Vagina (tissue), 2 donors: ENCODE measurements around the gene PHLPP1. TPM values are rescaled to one million over a fixed set of nuclear protein-coding genes. Genes with fewer than 3 reads are reported as not detected.
A peak's percentile ranks its signal among the peaks of the same experiment; 100 is the strongest.

Experiments
- DNase-seq, 2 donors: peaks; one replicate each; pipeline ENCODE4 v3.0.0-alpha.2; 2017; ENCODE audit errors: extremely low spot score in 2 of 2
- H3K27ac ChIP-seq: fragments of 200-600 bp; sonication (generic); one replicate; pipeline ENCODE4 v1.5.1; 2019
- H3K27me3 ChIP-seq: fragments of 200-600 bp; sonication (generic); one replicate; pipeline ENCODE4 v1.5.1; 2019
- H3K36me3 ChIP-seq, 2 donors: fragments of 200-600 bp; sonication (generic); one replicate each; pipeline ENCODE4 v1.5.1; 2017 to 2019
- H3K4me1 ChIP-seq: fragments of 200-600 bp; sonication (generic); one replicate; pipeline ENCODE4 v1.5.1; 2019
- H3K4me3 ChIP-seq, 2 donors: fragments of 200-600 bp; sonication (generic); 1 replicate in 1 of 2; 2 replicates in 1 of 2; pipeline ENCODE4 v1.5.1; 2016 to 2019
- H3K9me3 ChIP-seq: fragments of 200-600 bp; sonication (generic); one replicate; pipeline ENCODE4 v1.5.1; 2019
- POLR2A ChIP-seq, 2 donors: fragments of 450-650 bp; IDR thresholded peaks; one replicate each; pipeline ENCODE4 v1.6.1; 2017; ENCODE audit warnings: antibody characterized with exemption in 2 of 2, mild to moderate bottlenecking in 2 of 2, moderate library complexity in 2 of 2
- POLR2AphosphoS5 ChIP-seq, 2 donors: sonication (generic); formaldehyde crosslinking; IDR thresholded peaks; one replicate each; pipeline ENCODE4 v1.9.0; 2017; ENCODE audit warnings: antibody characterized with exemption in 2 of 2, mild to moderate bottlenecking in 2 of 2, low read depth in 1 of 2; ENCODE audit not compliant: insufficient read depth in 1 of 2
- intact Hi-C: fragments of 100-400 bp; cut with DNase I; formaldehyde crosslinking; loops from one replicate; pipeline ENCODE4 v1.15.1; 2023
- total RNA-seq: library from RNA; depleted of rRNA; stranded (reverse); fragments of >200 nt; gene quantifications from one replicate; pipeline ENCODE4 v1.2.3, GENCODE V29; 2016
- TF ChIP-seq, protein P1 (sequence below), 3 experiments: fragments of 450-650 bp in 2 of 3; fragments of 200-600 bp in 1 of 3; sonication (generic) in 1 of 3; IDR thresholded peaks; one replicate each; pipeline ENCODE4 v1.5.1; 2017 to 2019; ENCODE audit warnings: antibody characterized with exemption in 3 of 3, mild to moderate bottlenecking in 2 of 3, moderate library complexity in 2 of 3

Gene PHLPP1
- total RNA-seq, 1 donor from 2014 or later: 20.6 TPM

DNA sequence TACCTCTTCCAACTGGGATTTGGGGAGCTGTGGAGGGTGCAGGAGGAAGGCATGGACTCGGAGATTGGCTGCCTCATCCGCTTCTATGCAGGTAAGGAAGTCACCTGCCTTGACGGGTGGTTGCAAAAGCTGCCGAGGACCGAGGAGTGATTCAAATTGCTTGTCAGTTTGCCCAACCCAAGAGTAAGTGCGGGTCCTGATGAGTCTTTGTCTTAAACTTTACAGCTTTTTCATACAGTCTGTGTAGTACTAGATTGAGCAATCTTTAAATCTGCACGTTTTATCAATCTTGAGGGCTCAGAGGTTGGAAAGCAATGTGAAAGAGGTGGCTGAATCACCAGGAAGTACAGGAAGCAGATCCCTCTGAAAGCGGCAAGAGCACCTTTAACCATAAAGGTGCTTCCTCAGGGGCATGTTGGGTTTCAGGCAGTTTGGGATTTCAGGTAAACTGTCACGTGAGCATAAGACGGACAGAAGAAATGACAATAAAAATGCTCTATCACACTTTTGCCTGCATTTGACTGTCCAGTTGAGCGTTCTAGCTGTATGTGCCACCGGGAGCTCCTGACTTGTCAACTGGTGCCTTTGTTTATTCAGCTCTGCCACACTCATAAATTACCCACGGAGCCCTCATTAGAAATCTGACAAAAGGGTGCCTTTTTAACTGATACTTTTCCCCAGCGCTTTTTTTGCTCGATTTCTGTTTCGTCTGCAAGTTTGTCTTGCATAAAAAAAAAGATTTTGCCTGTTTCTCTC lies 2.0 kb downstream of the PHLPP1 start:
- intact Hi-C loops: loop anchor here (5.0 to 10.0 kb wide), 3 partner anchors 133 to 280 kb away; partner anchors contain the start of gene ZCCHC2
- Histone ChIP-seq H3K4me3 (peak overlapping the region; percentile 82 to 92), H3K27me3 (no peaks in the 10 kb centered on the region), H3K9me3 (no peaks in the 10 kb centered on the region), H3K36me3 (no peaks in the 10 kb centered on the region), H3K4me1 (peaks cover 12% of the 10 kb centered on the region), H3K27ac (peak overlapping the region; percentile 95)
- peak in 1 of 2 donors; percentile 59 for TF ChIP-seq POLR2AphosphoS5 (IDR thresholded peaks at IDR 0.05; ENCODE audit: insufficient read depth in 1 of 2, low read depth in 1 of 2)
- TF ChIP-seq, protein P1, sequence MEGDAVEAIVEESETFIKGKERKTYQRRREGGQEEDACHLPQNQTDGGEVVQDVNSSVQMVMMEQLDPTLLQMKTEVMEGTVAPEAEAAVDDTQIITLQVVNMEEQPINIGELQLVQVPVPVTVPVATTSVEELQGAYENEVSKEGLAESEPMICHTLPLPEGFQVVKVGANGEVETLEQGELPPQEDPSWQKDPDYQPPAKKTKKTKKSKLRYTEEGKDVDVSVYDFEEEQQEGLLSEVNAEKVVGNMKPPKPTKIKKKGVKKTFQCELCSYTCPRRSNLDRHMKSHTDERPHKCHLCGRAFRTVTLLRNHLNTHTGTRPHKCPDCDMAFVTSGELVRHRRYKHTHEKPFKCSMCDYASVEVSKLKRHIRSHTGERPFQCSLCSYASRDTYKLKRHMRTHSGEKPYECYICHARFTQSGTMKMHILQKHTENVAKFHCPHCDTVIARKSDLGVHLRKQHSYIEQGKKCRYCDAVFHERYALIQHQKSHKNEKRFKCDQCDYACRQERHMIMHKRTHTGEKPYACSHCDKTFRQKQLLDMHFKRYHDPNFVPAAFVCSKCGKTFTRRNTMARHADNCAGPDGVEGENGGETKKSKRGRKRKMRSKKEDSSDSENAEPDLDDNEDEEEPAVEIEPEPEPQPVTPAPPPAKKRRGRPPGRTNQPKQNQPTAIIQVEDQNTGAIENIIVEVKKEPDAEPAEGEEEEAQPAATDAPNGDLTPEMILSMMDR (IDR thresholded peaks at IDR 0.05): no peak
- DNase-seq: peak in 1 of 2 donors; percentile 90

DNA sequence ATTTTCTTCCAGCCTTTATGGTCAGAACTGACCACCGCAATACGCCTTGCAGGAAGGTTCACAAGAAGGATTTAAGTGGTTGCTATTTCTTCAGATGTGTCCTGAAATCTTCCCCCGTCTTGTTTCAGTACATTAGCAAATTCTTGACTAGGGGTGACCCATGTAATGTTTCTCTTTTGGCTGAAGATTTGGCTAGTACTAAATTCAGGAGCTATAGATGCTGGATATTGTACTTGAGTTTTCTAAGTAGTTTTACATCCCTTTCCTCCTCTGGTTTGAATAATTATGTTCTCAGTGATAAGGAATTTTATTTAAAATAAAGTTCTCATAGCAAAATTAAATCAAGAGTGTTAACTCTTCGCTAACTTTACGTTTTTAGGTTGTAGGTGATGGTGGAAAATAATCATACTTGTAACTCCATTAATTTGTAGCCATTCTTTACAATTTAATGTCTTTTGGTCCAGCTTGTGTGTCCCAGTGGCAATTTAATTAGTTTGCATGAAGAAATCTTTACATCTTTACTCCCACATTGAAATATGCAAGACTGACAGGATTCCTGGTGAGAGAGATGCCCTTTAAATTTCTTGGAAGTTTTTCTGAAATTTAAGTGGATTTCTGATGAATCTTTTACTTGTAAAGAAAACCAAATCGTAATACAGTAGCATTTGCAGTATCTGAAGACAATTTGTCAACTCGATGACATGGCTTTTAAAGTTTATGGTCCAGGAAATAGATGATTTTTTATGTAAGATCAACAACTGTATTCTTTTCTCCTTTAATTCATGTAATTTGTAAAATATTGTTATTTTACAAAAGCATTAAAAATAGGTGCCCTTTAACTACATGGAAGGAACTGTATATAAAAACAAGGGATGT lies 2.8 kb downstream of the PHLPP1 start:
- intact Hi-C loops: loop anchor here (5.0 to 10.0 kb wide), 3 partner anchors 133 to 281 kb away; partner anchors contain the start of gene ZCCHC2
- peak overlapping the region; percentile 95 for H3K27ac ChIP-seq
- no peaks in the 10 kb centered on the region for H3K36me3 ChIP-seq
- no peak for DNase-seq
- TF ChIP-seq, protein P1 (IDR thresholded peaks at IDR 0.05): no peak
- TF ChIP-seq POLR2AphosphoS5 (IDR thresholded peaks at IDR 0.05; ENCODE audit: insufficient read depth in 1 of 2, low read depth in 1 of 2) (no peak), POLR2A (IDR thresholded peaks at IDR 0.05) (no peak)
- no peaks in the 10 kb centered on the region for H3K27me3 ChIP-seq
- H3K9me3 ChIP-seq: no peaks in the 10 kb centered on the region
- peak overlapping the region; percentile 82 to 92 for H3K4me3 ChIP-seq
- peaks cover 13% of the 10 kb centered on the region for H3K4me1 ChIP-seq

DNA sequence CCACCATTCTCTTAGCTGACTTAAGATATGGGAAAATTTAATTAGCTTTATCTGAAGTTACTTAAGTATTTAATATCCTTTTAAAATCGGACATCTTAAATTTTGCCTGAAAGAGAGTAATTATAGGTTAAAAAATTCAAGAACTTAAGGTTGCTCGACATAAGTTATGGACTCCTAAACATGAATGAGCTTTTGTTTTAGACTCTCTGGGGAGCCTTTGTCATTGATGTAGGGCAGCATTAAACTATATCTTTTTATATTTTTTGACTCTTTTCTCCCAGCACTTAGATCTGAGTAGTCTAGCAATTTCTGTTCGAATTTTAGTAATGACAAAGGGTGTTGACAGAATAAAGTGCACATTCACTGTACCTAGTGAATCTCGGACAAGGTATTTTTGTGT lies 4.7 kb downstream of the PHLPP1 start:
- TF ChIP-seq POLR2A (IDR thresholded peaks at IDR 0.05) (no peak), POLR2AphosphoS5 (IDR thresholded peaks at IDR 0.05; ENCODE audit: insufficient read depth in 1 of 2, low read depth in 1 of 2) (no peak)
- TF ChIP-seq, protein P1 (IDR thresholded peaks at IDR 0.05): no peak
- no peaks in the 10 kb centered on the region for H3K9me3 ChIP-seq
- H3K4me3 ChIP-seq: no peak overlapping the region
- intact Hi-C loops: no loop called here
- H3K27ac ChIP-seq: no peak overlapping the region
- peaks cover 19% of the 10 kb centered on the region for H3K4me1 ChIP-seq
- no peaks in the 10 kb centered on the region for H3K36me3 ChIP-seq
- no peaks in the 10 kb centered on the region for H3K27me3 ChIP-seq
- no peak for DNase-seq

DNA sequence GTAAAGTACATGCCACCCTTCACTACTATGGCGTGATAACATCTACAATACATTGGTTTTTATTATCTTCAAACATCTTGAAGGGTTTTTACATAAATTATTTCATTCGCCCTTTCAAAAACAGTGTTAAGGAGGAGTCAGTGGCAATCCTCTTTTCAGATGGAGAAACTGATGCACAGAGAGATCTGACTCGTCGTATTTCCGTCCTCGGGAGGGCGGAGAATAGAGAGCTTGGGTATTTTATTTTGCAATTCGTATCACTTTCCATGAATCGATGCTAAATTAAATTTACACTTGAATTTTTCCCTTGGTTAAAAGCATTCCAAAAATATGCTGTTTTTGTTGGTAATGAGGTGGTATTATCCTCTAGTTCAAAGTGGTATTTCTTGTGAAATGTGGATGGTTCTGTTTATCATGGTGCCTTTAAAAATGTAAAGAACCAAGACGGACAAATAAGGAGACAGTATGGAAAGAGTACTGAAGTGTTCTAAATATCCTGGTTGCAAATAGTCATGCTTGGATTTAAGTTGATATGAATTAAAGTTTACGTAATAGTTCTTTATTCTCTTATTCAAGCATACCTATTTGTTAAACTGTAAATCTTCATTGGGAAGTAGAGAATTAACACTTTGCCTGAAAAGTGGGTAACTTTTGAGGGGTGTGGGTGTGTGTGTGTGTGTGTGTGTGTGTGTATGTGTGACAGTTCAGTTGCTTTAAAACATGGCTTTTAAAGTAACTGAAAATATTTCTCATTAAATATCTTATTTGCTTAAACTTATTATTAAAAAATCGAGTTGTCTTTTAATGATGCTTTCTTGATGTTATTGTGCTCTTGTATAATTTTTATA lies 5.6 kb downstream of the PHLPP1 start:
- no peak overlapping the region for H3K4me3 ChIP-seq
- H3K4me1 ChIP-seq: peaks cover 19% of the 10 kb centered on the region
- no peak overlapping the region for H3K27ac ChIP-seq
- no peaks in the 10 kb centered on the region for H3K27me3 ChIP-seq
- DNase-seq: no peak
- TF ChIP-seq POLR2A (IDR thresholded peaks at IDR 0.05): no peak
- TF ChIP-seq, protein P1 (IDR thresholded peaks at IDR 0.05): no peak
- no peak for TF ChIP-seq POLR2AphosphoS5 (IDR thresholded peaks at IDR 0.05; ENCODE audit: insufficient read depth in 1 of 2, low read depth in 1 of 2)
- no peaks in the 10 kb centered on the region for H3K9me3 ChIP-seq
- H3K36me3 ChIP-seq: no peaks in the 10 kb centered on the region
- intact Hi-C loops: no loop called here
